ENCODE data around the gene MSMP.

- TF ChIP-seq, protein P1, sequence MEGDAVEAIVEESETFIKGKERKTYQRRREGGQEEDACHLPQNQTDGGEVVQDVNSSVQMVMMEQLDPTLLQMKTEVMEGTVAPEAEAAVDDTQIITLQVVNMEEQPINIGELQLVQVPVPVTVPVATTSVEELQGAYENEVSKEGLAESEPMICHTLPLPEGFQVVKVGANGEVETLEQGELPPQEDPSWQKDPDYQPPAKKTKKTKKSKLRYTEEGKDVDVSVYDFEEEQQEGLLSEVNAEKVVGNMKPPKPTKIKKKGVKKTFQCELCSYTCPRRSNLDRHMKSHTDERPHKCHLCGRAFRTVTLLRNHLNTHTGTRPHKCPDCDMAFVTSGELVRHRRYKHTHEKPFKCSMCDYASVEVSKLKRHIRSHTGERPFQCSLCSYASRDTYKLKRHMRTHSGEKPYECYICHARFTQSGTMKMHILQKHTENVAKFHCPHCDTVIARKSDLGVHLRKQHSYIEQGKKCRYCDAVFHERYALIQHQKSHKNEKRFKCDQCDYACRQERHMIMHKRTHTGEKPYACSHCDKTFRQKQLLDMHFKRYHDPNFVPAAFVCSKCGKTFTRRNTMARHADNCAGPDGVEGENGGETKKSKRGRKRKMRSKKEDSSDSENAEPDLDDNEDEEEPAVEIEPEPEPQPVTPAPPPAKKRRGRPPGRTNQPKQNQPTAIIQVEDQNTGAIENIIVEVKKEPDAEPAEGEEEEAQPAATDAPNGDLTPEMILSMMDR (IDR thresholded peaks at IDR 0.05 in 4 of 5, conservative IDR thresholded peaks at IDR 0.05 in 1 of 5) = peak; percentile 52 to 78 (median 70)
- no peak for TF ChIP-seq POLR2A (IDR thresholded peaks at IDR 0.05)
These were observed 17.9 kb downstream of the MSMP start for GRCh38 chr9:35736201-35736633.

All from gastrocnemius medialis (tissue), 4 donors.